Measurements from ENCODE around the gene PGF.
"Not testable (repeated sequence)": the region's sequence is repeated elsewhere in the genome, so short reads cannot be mapped to it uniquely, and the experiment has no call there.

Gene PGF

GRCh38 chr14:74941676-74942097 is 13.7 kb downstream of the PGF start:
- peak; percentile 71 for DNase-seq

GRCh38 chr14:74940956-74941565 is 14.3 kb downstream of the PGF start:
- DNase-seq: peak; percentile 16

DNA sequence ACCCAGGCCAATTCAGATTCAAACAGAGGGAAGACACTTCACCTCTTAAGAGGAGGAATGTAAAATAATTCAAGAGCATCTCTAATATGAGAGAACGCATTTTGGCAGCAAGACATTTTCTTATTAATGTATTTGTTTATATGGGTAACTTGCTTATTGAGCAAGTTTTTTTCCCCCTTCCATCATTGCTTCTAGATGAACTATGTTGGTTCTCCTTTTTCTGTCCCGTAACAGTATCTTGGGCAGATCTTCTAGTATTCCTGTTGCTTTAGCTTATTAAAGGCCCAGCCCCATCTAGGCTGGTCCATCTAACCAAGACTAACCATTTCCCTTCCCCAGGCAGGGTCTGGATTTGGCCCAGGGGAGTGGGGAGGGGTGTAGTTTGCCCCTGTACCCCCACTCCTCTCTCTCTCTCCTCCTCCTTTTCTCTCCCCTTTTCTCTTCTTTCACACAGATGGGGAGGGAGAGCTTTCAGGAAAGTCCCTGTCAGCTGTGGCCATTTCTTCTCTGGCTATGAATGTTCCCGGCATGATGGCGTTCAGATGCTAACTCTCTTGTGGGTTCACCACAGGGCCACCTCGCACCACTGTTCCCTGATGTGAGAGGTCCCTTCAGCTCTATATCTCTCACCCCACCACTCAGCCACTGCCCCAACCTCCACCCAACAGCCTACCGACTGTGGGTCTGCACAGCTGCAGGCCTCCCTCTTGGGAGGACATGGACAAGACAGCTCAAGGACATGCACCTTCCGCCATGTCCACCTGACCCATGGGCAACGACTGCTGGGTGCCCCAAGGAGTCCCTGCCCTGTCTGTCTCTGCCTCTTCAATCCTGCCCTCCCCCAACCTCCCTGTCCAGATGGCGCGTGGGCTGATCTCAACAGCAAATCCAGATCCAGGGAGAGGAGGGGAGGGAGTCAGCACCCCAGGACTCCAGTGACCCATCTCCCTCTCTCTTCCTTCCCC is 16.6 kb downstream of the PGF start:
- no peak for DNase-seq

- no peak for DNase-seq
These were observed 18.2 kb downstream of the PGF start for GRCh38 chr14:74937171-74937570.

DNA sequence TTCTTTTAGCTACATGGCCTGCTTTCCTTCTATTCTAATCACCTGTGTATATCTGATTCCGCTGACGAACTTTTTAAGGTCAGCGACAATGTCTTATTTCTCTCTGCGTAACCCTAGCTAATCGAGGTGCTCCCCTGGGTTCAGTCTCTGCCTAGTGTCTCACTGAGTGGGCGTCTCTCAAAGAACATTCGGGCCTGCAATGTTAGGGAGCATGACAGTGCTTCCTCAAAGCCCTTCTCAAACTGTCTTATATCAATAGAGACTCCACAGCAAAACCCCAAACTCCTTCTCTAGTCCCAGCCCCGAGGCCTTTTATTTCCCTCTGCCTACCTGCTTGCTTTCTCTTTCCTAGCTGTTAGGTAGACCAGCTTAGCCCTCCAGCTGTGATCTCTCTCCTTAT is 18.7 kb downstream of the PGF start:
- no peak for DNase-seq

DNA sequence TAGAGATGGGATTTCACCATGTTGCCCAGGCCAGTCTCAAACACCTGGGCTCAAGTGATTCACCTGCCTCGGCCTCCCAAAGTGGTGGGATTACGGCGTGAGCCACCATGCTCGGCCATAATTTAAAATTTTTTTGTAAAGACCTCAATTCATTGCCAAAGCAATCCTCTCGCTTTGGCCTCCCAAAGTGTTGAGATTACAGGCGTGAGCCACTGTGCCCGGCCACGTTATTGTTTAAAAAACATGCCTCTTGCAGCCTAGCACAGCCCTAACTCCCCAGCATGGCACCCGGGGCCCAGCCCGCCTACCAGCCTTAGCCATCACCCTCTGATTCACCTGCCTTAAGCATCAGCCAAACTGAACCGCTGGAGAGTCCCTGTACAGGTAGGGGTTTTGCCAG is 19.2 kb downstream of the PGF start:
- no peak for DNase-seq

- no peak for DNase-seq
These were observed 20.1 kb downstream of the PGF start for GRCh38 chr14:74935360-74935680.

DNA sequence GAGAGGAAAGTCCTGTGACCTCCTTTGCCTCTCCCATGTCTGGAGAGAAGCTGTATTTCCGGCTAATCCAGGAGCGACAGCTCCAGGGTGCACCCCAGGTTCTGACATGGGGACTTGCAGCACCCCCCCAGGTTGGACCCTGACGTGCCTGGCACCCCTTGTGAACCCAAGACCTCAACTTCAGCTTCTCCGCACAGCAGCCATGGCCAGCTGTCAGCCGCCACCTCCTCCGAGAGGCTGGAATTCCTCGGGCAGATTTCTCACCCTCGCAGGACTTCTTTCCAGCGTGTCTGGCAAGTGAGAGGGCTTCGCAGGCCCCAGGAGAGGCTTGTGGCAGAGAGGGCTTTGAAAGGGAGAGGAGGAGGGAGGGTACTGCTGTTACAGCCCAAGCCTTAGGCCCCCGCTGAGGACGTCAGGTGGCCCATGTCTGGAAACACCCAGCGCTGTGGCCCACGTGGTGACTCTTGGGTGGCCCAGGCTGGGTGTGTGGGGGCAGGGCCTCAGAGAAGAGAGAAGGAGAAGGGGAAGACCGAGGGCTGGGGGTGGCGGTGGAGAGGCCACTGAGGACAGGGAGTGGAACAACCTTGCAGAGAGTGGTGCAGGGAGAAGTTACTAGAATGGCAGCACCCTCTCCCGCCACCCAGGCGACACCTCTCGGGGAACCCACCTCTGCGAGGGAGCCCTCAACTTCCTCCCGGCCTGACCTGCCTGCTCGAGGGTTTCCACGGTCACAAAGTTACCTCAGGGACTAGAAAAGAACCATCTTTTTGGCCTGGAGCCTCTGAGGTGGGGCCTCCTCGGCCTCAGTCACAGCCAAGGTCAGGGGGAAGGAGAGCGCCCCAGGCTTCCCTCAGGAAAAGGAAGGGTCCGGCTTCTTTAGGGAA is 20.7 kb downstream of the PGF start:
- DNase-seq: no peak

DNA sequence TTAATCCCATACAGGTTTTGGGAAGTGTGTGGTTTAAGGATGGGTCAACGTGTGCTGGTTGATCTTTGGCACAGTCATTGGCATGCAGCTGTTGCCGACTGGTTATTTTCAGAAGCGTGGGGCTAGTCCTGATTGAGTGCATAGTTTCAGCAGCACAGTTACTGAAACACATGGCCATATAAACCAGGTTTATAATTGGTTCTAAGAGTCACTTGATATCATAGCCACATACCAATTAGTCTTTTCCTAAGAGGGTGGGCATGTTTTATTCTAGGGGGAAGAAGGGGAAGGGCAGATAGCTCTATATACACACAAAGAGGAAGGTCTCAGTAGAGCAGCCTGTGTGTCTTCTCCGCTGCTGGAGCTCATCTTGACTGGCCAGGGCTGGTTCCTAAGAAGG is 21.4 kb downstream of the PGF start:
- DNase-seq: no peak

- DNase-seq: not testable (repeated sequence)
These were observed 22.5 kb downstream of the PGF start for GRCh38 chr14:74932936-74933335.

- no peak for DNase-seq
These were observed 22.9 kb downstream of the PGF start for GRCh38 chr14:74932401-74932901.

DNA sequence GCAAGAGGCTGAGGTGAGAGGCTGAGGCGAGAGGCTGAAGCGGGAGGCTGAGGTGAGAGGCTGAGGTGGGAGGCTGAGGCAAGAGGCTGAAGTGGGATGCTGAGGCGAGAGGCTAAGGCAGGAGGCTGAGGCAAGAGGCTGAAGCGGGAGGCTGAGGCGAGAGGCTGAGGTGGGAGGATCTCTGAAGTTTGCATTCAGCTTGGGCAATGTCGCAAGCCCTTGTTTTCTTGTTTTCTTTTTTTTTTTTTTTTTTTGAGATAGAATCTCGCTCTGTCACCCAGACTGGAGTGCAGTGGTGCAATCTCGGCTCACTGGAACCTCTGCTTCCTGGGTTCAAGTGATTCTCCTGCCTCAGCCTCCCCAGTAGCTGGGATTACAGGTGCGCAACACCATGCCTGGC is 23.7 kb downstream of the PGF start:
- DNase-seq: not testable (repeated sequence)

GRCh38 chr14:74929242-74929641 is 26.2 kb downstream of the PGF start:
- DNase-seq: no peak

GRCh38 chr14:74927225-74927624 is 28.2 kb downstream of the PGF start:
- no peak for DNase-seq

DNA sequence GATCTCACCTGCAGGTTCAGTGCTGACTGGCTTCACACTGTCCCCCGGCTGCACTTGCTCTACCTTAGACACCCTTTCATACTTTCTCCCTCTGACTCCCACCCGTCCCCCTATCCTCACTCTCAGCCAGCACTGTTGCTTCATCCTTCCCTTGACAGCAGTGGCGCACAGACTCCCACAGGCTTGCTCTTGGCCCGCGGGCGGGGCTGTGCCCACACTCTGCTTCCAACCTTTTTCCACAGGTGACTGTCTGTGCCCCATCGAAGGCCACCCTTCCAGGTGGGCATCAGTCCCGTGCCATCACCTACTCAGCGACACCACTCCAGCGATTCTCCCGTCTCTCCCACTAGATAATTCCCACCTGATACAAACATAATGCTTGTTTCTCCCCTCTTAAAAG is 31.3 kb downstream of the PGF start:
- DNase-seq: no peak

DNA sequence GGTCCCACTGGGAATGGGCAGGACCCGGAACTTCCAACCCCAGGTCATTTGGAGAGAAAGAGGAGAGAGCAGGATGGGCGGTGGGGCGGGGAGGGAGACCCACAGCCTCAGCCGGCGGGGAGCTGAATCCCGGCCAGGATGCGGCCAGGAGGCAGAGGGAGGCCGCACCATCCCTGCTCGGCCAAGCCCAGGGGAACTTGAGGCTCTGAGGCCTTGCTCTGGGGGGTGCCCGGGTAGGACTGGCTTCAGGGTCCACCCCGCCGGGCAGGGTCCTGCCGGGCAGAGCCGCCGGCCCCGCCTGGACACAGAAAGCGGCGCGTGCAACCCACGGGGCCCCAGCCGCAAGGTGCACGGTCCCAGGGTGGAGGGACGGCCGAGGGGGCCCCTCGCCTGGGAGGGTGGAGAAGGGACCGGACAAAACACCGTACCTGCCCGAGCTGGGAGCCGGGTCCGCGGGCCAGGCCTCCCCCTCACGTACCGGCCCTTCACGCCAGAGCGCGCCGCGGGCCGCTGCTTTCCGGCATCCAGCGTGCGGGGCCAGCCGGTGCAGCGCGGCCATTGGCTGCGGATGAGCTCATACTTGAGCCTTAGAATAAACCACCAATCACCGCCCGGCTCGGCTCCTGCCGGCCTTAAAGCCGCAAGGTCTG is 32.5 kb downstream of the PGF start, which contains the start of gene RPS6KL1:
Gene RPS6KL1 (minus strand): TSS at position 509 of the 650 bp plus-strand sequence. CDS start 1,719 bp downstream, outside the sequence.
- DNase-seq: peak; percentile 70

DNA sequence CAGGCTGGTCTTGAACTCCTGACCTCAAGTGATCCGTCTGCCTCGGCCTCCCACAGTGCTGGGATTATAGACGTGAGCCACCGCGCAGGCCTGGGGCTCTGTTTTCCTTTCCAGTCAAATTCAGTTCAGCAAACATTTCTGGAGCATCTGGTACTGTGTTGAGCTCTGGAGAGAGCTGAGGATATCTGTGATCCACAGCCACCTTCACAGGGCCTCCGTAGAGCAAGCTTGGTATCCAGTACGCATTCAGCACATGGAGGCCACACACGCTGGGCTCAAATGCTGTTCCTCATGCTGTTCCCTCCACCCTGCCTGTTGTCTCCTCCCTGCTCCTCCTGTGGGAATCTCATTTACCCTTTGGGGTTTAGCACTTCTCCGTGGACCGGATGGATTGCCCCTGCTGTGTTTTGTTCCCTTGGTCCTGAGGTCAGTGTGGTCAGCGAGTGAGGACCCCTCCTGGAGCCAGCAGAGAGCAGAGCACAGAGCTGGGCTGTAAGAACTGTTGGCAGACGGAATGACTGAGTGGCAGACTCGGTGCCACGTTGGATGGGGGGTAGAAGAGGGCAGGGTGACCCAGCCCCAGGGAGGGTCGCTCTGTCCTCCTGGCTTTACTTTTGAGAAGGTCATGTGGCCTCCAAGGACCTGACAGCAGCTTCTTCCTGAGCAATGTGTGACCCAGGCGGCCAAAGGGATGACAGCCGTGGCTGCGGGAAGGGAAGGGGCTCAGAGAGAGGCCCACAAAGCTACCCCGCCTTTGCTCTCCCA is 33.2 kb downstream of the PGF start:
- no peak for DNase-seq

- DNase-seq: no peak
These were observed 34.3 kb downstream of the PGF start for GRCh38 chr14:74921053-74921620.

DNA sequence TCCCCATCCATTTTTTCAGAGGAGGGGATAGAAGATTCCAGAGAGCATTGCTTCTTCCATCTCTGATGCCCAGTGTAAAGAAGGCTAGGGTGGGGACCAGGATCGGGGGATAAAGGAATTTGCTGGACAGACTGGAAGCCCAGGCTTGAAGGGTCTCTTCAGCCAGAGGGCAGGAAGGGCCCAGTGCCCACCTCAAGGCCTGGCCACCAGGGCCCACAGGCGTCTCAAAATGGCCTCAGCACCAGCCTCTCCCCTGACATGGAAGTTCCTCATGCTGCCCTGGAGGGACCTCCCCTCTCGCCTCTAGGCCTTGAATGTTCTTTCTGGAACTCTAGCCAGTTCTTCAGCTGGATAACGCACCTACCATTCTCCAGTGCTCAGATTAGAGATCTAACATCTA is 35.1 kb downstream of the PGF start:
- DNase-seq: no peak

GRCh38 chr14:74919421-74920165 is 35.8 kb downstream of the PGF start:
- no peak for DNase-seq

GRCh38 chr14:74918380-74918779 is 37.0 kb downstream of the PGF start:
- no peak for DNase-seq

Data from CD4-positive, alpha-beta T cell treated with Interleukin-17A for 4 hours (primary cell).